ENCODE measurements around the gene ARAP1.

DNA sequence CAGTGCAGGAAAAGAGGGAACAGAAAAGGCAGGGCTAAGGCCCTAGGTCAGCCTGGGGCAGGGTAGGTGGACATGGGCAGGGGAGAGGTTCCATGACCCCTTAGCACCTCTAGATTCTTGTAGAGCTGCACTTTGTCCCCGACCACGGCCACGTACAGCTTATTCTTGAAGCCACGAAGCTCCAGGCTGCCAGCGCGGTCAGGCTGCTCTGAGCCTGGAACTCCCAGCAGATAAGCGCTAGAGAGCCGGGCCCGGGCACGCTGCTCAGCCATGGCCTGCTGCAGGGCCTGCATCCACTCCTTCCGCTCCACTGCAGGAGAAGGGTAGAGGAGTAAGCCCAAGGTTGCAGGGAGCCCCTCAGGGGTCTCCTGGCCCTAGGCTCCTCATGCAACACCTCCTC, 41.9 kb downstream of the ARAP1 start:
- TF ChIP-seq POU2F2 (IDR thresholded peaks at IDR 0.05; ENCODE audit: low read depth, low read length) (no peak), TAF1 (IDR thresholded peaks at IDR 0.05; ENCODE audit: low read depth, low read length) (no peak), POLR2AphosphoS5 (IDR thresholded peaks at IDR 0.05; ENCODE audit: low read depth, low read length) (no peak)
